Glomerular visceral epithelial cell (primary cell): ENCODE results near the gene ICAM1.
"Not testable (repeated sequence)": the region's sequence is repeated elsewhere in the genome, so short reads cannot be mapped to it uniquely, and the experiment has no call there.

Source experiments
- DNase-seq: peaks from one replicate; pipeline ENCODE4 v3.0.0-alpha.2; 2016; ENCODE audit errors: extremely low spot score

The ICAM1 gene, protein sequence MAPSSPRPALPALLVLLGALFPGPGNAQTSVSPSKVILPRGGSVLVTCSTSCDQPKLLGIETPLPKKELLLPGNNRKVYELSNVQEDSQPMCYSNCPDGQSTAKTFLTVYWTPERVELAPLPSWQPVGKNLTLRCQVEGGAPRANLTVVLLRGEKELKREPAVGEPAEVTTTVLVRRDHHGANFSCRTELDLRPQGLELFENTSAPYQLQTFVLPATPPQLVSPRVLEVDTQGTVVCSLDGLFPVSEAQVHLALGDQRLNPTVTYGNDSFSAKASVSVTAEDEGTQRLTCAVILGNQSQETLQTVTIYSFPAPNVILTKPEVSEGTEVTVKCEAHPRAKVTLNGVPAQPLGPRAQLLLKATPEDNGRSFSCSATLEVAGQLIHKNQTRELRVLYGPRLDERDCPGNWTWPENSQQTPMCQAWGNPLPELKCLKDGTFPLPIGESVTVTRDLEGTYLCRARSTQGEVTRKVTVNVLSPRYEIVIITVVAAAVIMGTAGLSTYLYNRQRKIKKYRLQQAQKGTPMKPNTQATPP

DNA sequence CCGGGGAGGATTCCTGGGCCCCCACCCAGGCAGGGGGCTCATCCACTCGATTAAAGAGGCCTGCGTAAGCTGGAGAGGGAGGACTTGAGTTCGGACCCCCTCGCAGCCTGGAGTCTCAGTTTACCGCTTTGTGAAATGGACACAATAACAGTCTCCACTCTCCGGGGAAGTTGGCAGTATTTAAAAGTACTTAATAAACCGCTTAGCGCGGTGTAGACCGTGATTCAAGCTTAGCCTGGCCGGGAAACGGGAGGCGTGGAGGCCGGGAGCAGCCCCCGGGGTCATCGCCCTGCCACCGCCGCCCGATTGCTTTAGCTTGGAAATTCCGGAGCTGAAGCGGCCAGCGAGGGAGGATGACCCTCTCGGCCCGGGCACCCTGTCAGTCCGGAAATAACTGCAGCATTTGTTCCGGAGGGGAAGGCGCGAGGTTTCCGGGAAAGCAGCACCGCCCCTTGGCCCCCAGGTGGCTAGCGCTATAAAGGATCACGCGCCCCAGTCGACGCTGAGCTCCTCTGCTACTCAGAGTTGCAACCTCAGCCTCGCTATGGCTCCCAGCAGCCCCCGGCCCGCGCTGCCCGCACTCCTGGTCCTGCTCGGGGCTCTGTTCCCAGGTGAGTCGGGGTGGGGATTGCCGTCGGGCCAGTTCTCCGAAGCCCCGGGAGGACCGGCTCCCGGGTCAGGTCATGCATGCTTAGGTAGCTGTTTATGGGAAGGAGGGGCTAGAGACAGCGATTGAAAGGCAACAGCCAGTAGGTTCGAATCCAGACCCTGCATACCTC is at the start of gene ICAM1:
ICAM1 (plus strand) TSS at position 505 of the 779 bp plus-strand sequence; CDS start at position 545, 40 bp downstream.
- DNase-seq = peak; percentile 88

DNA sequence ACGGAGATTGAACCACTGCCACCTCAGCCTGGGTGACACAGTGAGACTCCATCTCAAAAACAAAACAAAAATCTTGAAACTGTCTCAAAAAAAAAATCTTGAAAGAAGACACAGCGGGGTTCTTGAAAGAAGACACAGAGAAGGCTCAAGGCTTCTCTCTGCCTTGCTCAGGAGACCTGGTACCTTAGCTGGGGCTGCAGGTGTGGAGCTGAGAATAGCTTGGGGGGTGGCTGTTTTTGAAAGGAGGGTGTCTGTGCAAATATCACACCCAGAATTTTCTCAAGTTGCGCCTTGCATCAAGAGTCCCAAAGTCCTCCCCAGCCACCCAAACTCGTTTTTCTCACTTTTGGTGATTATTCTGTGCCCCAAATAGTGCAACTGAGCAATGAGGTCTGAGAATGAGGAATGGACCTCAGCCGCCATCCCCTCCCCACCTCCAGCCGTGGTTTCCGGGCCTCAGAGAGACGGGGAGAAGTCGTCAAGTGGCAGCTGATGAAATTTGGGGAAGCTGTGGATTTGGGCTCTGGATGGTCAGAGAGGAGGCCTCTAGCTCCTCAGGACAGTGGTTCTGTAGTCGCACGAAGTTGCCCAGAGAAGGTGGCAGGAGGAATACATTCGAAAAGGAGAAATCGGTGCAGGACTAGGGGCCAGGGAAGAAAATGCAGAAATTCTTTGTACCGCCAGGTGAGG is 48.6 kb upstream of the ICAM1 start:
- DNase-seq = no peak

DNA sequence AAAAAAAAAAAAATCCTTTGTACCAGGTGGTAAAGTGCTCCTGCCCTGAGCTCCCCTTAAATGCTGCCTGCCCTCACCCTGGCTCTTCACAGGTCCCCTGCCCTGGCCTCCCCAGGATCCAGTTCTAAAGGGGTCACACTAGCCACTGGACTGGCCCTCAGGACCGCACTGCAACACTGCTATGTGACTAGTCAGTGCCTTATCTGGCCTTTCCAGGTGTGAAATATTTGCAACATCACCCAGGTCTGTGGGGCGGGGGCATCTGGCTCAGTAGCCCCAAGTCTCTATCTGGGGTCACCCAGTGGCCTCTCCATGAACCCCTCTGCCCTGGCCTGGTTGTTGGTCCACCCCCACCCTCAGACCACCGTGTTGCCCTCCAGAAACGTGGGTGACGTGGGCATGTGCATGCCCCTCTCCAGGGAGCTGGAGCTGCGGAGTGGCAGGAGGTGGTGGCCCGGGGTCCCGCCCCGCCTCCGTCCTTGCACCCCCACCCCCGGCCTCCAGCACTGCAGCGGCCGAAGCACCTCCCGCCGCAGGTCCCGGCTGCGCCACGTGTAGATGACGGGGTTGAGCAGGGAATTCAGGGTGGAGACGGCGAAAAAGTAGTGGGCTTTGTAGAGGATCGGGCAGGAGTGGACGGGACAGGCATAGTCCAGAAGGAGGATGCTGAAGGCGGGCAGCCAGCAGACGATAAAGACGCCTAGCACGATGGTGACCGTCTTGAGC is 47.3 kb upstream of the ICAM1 start:
- DNase-seq = no peak

DNA sequence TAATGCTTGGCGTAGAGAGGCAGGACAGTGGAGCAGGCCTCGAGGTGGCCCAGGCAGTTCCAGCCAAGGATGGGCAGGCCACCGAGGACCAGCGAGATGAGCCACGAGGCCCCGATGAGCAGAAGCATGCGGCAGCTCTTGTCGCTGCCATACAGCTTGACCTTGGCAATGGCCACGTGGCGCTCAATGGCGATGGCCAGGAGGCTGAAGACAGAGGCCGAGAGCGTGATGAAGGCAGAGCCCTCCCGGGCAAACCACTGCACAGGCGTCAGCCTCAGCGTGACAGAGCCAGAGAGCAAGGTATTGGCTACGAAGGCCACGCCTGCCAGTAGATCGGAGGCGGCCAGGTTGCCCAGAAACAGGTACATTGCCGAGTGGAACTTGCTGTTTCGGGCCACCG is 46.6 kb upstream of the ICAM1 start:
- DNase-seq = no peak

DNA sequence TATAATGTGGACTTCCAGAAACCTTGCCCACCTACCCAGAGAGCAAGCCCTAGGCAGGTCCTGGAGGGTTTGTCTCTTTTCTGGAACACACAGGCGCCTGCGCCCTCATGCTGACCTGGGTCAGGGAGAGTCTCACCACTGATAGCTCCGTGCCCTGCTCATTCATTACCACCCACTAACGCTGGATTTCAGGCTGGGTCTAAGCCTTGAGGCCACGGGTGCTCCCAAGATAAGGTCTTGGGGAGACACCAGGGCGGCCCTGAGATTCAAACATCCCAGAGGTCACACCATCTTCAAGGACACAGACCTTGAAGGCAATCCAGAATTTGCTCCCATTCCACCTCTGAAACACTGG is 44.9 kb upstream of the ICAM1 start:
- no peak for DNase-seq

DNA sequence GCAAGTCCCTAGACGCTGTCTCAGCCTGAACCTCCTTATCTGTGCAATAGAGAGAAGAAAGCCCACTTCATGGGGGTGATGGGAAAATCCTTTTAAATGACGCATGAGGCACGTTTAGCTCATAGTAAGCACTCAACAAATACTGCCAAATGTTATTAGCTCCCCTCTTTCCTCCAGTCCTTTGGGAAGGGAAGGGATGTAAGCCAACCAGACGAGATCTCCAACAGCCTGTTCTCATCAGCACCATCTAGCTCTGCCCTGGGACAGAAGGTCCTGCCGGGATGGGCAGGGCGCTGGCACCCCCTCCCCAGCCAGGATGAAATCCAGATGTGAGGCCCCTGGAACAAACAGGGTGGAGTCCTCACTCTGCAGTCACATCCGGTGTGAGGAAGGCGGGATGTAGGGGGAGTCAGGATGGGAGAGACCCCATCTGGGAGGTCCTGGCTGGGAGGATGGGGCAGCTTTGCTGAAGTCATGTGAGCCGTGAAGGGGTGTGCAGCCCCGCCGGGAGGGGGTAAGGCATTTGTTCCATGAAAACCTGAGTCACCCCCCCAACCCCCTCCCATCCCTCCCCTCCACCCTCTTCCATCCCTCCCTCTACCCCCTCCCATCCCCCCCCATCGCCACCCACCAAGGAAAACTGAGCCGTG is 44.4 kb upstream of the ICAM1 start:
- DNase-seq = no peak

DNA sequence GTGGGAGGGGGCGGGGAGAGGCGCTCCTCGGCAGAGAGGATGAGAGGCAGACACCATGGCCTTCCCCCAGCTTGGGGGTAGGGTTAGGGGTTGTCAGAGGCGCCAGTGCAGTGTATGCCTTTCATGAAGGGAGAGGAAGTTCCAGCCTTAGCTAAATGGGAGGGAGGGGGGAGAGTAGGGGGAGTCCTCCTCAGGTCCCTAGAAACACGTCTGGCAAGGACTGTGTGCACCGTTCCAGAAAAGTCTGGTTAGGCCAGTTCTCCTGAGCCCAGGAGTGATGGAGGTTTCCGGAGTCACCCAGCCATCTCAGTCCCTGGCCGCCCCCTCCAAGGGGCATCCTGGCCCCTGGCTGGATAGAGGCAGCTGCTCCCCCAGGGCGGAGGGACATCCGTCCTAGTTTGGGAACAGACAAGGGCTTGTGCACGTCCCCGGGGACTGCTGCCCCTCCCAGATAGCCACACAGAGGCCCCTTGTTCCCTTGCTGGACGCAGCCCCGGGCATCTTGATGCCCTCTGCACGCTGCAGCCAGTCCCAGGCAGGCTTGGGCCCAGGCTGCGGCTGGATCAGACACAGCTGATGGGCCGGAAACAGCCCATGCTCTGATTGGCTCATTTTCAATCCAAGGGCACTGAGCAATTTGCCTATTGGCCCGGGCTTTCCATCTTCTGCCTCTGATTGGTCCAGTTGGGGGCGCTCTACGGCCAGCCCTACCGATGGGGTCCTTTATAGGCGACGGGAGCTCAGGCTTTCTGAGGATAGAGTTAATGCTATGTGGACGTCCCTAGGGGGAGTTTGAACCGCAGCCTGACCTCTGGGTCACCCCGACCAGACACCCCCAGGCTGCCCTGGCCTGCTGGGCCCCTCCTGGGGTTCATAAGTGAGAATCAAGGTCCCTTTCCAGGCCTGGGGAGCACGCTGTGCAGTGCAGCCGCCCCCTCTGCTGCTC is 43.6 kb upstream of the ICAM1 start:
- DNase-seq = no peak

DNA sequence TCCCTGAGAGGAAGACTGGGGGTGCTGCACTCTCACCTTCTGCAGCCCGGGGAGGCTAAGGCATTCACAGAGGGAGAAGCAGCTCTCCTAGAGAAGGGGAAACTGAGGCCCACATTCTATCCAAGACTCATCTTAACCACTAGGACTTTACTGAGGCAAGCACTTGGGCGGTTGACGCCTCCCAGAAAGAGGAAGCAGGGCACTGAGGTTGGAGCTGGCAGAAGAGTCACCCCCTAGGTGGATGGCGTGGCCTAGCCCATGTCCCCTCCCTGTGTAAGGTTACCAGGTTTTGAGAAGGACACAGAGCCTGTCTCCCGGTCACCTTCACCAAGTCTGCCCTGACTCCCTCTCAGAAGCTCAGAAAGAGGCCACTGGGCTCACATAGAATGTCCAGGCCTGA is 42.5 kb upstream of the ICAM1 start:
- DNase-seq = no peak

DNA sequence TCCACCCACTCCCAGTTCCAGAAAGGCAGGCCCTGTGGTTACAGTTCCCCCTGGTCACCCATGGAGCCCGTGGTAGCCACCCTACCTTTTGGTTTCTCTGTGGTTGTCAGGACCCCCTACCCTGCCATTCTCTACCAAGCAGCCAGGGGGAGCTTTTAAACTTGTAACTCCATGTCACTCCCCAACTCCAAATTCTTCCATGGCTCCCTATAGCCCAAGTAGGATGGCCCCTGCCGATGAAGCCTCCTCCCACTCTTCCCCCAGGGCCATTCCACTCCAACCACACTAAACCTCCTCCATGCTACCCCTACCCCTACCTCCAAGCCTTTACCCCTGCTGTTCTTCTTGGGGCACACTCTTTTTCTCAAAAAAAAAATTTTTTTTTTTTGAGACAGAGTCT is 42.0 kb upstream of the ICAM1 start:
- DNase-seq = no peak

DNA sequence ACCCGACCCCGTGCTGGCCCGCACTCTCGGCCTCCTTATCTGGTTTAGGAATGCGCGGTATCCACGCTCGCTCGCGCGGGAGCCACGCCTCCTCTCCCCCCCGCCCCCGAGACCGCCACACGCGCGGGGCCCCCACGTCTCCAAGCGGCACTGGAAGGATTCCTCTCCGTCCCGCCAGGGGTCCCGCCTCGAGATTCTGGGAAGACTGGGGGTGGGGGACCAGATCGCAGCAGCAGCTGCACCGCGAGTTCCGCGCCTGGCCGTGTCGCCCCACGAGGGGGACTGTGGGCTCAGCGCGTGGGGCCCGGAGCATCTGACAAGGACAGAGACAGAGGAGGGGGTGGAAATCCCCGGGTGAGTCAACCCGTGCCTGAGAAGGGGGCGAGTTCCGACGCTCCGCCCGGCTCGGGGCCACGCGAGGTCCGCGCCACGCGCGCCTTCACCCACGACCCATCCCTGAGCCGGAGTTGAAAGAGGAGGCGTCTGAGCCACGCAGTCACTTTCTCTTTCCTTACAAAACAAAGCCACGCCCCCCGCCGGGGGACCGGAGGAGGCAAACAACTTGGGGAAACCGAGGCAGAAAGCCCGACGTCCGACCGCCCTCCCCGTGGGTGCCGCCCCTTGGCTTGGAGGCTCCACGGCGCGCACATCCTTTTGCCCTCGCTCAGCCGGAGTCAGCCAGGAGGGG is 40.6 kb upstream of the ICAM1 start:
- DNase-seq = no peak

DNA sequence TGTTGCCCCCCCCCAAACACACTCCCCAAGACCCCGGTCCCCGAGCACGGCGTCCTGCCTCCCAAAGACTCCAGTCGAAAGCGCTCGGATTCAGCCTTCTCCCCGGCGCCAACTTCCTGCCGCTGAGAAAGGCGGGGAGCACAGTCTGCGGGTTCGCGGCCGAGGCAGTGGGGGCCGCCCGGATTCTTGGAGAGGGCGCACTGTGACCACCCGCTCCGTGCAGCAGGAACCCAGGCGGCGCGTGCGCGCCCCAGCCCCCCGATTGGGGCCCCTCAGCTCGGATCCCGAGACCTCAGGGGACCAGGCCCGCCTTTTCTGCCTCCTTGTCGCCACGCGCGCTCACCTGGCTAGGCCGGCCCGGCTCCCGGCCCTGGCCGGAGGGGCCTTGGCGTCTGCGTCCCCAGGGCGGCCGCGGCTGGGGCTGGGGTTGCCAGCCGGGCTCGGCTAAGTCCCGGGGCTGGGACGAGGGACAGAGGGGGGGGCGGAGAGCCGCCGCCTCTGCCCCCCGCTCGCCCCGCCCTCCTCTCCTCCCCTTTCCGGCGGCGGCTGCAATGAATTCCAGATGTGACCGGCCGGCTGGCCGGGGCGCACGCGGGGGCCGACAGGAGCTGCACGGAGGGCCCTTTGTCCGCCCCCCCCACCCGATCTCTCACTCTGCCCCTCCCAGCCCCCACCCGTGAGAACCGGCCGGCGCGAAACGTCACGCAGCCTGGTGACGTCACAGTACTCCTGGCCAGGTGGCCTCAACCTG is 39.9 kb upstream of the ICAM1 start, which contains the start of gene S1PR2:
S1PR2 (minus strand) TSS at position 471 of the 751 bp plus-strand sequence. CDS start 6,426 bp downstream, outside the sequence.
- DNase-seq = peak; percentile 78

DNA sequence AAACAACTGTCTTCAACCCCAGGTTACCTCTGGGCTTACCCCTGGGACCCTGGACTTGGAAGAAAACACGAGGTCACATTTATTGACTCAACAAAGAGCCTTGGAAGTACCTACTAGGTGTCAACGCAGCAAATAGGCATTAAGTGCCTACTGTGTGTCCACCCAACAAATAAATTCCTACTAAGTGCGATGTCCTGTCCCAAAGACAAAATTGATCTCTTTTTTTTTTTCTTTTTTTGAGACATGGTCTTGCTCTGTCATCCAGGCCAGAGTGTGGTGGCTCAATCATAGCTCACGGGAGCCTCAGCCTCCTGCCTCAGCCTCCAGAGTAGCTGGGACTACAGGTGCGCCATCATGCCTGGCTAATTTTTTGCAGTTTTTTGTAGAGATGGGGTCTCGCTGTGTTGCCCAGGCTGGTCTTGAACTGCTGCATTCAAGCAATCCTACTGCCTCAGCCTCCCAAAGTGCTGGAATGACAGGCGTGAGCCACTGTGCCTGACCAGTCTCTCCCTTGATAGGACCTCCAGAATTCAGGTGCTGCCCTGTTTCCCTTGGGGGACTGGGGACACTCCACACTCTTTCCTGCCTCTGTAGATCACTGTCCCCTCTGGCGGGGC is 39.2 kb upstream of the ICAM1 start:
- no peak for DNase-seq

DNA sequence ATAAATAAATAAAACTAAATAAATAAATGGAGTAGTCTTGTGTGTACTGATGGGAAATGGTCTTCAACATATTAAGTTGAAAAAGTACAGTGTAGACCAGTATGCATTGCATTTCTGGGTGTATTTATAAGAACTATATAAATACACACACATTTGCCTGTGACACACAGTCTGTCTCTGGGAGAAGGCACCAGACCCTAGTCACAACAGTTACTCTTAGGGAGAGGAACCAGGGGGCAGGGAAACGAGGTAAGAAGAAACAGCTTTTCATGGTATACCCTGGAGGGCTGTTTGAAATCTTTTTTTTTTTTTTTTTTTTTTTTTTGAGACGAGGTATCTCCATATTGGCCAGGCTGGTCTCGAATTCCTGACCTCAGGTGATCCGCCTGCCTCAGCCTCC is 37.0 kb upstream of the ICAM1 start:
- no peak for DNase-seq

DNA sequence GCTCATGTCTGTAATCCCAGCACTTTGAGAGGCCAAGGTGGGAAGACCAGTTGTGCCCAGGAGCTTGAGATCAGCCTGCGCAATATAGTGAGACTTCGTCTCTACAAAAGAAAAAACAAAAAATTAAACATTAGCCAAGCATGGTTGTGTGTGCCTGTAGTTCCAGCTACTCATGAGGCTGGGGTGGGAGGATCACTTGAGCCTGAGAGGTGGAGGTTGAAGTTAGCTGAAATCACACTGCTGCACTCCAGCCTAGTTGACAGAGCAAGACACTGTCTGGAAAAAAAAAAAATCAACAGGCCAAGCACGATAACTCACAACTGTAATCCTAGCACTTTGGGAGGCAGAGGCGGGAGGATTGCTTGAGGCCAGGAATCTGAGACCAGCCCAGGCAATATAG is 35.9 kb upstream of the ICAM1 start:
- DNase-seq = no peak

DNA sequence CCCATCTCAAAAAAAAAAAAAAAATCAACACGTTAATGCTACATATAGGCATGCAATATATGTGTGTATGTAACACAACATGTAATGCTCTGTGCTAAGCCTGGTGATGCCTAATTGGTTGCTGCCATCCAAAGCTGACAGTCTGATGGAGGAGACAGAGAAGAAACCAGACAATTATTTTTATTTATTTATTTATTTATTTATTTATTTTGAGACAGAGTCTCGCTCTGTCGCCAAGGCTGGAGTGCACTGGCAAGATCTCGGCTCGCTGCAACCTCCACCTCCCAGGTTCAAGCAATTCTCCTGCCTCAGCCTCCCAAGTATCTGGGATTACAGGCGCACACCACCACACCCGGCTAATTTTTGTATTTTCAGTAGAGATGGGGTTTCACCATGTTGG is 35.5 kb upstream of the ICAM1 start:
- DNase-seq = not testable (repeated sequence)

DNA sequence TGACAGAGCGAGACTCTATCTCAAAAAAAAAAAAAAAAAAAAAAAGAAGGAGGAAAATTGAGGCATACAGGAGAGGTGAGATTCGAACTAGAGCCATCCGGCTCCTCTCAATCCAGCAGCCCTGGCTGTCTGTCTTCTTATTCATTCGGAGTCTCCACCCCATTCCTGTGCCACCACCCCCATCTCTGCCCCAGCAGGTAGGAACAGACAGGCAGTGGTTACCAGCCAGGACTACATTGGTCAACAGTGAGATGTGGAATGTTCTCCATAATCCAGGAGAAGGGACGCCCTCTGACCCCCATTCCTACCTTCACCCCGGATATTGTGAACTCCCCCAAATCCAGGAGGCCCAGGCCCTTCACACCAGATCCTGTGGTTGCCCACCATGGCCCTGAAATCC is 33.2 kb upstream of the ICAM1 start:
- DNase-seq = no peak

DNA sequence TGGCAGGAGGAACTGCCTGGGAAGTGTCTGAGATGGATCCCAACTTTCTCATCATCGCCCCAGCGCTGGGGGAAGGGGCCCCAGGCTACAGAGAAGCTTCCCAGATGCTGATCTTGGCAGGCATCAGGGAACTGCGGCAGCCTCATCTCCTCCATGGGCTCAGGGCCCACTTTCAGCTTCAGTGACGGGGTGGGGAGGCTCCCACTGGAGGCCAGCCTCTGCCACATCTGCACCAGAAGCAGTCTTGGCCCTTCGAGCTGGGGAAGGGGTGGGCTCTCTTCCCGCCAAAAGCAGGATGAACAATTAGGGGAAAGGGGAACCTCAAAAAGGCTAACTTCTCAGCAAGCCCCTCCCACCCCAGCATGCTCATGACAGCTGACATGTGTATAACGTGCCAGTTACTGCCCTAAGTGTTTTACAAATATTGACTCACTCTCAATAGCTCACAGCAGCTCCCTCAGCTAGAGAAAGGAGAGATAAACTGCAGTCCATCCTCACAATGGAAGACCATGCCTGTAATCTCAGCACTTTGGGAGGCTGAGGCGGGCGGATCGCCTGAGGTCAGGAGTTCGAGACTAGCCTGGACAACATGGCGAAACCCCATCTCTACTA is 32.6 kb upstream of the ICAM1 start:
- no peak for DNase-seq
